SK-N-SH (cell line): ENCODE measurements around the gene SEC14L6.

Source experiments
- CHD2 ChIP-seq: fragments of 150-350 bp; IDR thresholded peaks from 2 replicates; pipeline ENCODE4 v1.6.1; 2018; ENCODE audit warnings: low read length; ENCODE audit not compliant: partially characterized antibody
- EZH2phosphoT487 ChIP-seq: fragments of 200-600 bp; sonication (generic); IDR thresholded peaks from 2 replicates; pipeline ENCODE4 v1.6.1; 2017; ENCODE audit warnings: low read depth, mixed run types, mild to moderate bottlenecking, antibody characterized with exemption, moderate library complexity, borderline replicate concordance
- JUND ChIP-seq: IDR thresholded peaks from 2 replicates; pipeline ENCODE4 v1.4.0; 2012
- POLR2AphosphoS5 ChIP-seq: IDR thresholded peaks from 2 replicates; pipeline ENCODE4 v1.6.1; 2012; ENCODE audit warnings: low read depth, low read length
- RAD21 ChIP-seq: IDR thresholded peaks from 2 replicates; pipeline ENCODE4 v1.6.1; 2012; ENCODE audit warnings: mild to moderate bottlenecking, low read length
- RFX5 ChIP-seq: IDR thresholded peaks from 2 replicates; pipeline ENCODE4 v1.6.1; 2012; ENCODE audit warnings: mild to moderate bottlenecking, improper control_type of control experiment, low read length
- SMC3 ChIP-seq: IDR thresholded peaks from 2 replicates; pipeline ENCODE4 v1.6.1; 2012; ENCODE audit warnings: low read depth, low read length, improper control_type of control experiment
- TF ChIP-seq, protein P1 (sequence below): IDR thresholded peaks from 2 replicates; pipeline ENCODE4 v1.4.0; 2012; ENCODE audit warnings: low read depth
- TF ChIP-seq, protein P2 (sequence below): IDR thresholded peaks from 2 replicates; pipeline ENCODE4 v1.6.1; 2012; ENCODE audit warnings: mild to moderate bottlenecking, low read depth, low read length, moderate library complexity
- TF ChIP-seq, protein P3 (sequence below): fragments of 200-600 bp; sonication (generic); IDR thresholded peaks from 2 replicates; pipeline ENCODE4 v1.6.1; 2017; ENCODE audit warnings: antibody characterized with exemption, mild to moderate bottlenecking, moderate library complexity
- TF ChIP-seq, protein P4 (sequence below): IDR thresholded peaks from 2 replicates; pipeline ENCODE4 v1.4.0; 2012; ENCODE audit warnings: low read depth, borderline replicate concordance
- TF ChIP-seq, protein P5 (sequence below): fragments of 150-350 bp; IDR thresholded peaks from 2 replicates; pipeline ENCODE4 v1.6.1; 2017; ENCODE audit warnings: antibody characterized with exemption, low read length, low read depth, borderline replicate concordance
- TF ChIP-seq, protein P6 (sequence below): IDR thresholded peaks from 2 replicates; pipeline ENCODE4 v1.4.0; 2012; ENCODE audit warnings: low read depth, borderline replicate concordance

DNA sequence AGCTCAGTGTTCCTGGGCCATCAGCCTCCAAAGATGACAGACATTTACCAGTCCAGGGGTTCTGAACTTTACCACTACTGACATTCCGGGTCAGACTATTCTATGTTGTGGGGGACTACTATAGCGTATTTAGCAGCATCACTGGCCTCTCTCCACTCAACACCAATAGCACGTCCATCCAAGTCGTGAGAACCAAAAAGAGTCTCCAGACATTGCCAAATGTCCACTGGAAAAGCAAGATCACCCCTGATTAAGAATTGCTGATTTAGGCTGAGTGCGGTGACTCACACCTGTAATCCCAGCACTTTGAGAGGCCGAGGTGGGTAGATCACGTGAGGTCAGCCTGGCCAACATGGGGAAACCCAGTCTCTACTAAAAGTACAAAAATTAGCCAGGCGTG, 39.9 kb upstream of the SEC14L6 start:
- TF ChIP-seq, protein P1, sequence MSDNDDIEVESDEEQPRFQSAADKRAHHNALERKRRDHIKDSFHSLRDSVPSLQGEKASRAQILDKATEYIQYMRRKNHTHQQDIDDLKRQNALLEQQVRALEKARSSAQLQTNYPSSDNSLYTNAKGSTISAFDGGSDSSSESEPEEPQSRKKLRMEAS, result no peak
- no peak for TF ChIP-seq EZH2phosphoT487
- TF ChIP-seq, protein P2, sequence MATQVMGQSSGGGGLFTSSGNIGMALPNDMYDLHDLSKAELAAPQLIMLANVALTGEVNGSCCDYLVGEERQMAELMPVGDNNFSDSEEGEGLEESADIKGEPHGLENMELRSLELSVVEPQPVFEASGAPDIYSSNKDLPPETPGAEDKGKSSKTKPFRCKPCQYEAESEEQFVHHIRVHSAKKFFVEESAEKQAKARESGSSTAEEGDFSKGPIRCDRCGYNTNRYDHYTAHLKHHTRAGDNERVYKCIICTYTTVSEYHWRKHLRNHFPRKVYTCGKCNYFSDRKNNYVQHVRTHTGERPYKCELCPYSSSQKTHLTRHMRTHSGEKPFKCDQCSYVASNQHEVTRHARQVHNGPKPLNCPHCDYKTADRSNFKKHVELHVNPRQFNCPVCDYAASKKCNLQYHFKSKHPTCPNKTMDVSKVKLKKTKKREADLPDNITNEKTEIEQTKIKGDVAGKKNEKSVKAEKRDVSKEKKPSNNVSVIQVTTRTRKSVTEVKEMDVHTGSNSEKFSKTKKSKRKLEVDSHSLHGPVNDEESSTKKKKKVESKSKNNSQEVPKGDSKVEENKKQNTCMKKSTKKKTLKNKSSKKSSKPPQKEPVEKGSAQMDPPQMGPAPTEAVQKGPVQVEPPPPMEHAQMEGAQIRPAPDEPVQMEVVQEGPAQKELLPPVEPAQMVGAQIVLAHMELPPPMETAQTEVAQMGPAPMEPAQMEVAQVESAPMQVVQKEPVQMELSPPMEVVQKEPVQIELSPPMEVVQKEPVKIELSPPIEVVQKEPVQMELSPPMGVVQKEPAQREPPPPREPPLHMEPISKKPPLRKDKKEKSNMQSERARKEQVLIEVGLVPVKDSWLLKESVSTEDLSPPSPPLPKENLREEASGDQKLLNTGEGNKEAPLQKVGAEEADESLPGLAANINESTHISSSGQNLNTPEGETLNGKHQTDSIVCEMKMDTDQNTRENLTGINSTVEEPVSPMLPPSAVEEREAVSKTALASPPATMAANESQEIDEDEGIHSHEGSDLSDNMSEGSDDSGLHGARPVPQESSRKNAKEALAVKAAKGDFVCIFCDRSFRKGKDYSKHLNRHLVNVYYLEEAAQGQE, result no peak
- no peak for TF ChIP-seq CHD2
- TF ChIP-seq, protein P3, sequence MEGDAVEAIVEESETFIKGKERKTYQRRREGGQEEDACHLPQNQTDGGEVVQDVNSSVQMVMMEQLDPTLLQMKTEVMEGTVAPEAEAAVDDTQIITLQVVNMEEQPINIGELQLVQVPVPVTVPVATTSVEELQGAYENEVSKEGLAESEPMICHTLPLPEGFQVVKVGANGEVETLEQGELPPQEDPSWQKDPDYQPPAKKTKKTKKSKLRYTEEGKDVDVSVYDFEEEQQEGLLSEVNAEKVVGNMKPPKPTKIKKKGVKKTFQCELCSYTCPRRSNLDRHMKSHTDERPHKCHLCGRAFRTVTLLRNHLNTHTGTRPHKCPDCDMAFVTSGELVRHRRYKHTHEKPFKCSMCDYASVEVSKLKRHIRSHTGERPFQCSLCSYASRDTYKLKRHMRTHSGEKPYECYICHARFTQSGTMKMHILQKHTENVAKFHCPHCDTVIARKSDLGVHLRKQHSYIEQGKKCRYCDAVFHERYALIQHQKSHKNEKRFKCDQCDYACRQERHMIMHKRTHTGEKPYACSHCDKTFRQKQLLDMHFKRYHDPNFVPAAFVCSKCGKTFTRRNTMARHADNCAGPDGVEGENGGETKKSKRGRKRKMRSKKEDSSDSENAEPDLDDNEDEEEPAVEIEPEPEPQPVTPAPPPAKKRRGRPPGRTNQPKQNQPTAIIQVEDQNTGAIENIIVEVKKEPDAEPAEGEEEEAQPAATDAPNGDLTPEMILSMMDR, result no peak
- TF ChIP-seq POLR2AphosphoS5, result no peak
- no peak for TF ChIP-seq RAD21
- TF ChIP-seq, protein P4, sequence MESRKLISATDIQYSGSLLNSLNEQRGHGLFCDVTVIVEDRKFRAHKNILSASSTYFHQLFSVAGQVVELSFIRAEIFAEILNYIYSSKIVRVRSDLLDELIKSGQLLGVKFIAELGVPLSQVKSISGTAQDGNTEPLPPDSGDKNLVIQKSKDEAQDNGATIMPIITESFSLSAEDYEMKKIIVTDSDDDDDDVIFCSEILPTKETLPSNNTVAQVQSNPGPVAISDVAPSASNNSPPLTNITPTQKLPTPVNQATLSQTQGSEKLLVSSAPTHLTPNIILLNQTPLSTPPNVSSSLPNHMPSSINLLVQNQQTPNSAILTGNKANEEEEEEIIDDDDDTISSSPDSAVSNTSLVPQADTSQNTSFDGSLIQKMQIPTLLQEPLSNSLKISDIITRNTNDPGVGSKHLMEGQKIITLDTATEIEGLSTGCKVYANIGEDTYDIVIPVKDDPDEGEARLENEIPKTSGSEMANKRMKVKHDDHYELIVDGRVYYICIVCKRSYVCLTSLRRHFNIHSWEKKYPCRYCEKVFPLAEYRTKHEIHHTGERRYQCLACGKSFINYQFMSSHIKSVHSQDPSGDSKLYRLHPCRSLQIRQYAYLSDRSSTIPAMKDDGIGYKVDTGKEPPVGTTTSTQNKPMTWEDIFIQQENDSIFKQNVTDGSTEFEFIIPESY, result no peak
- TF ChIP-seq, protein P5, sequence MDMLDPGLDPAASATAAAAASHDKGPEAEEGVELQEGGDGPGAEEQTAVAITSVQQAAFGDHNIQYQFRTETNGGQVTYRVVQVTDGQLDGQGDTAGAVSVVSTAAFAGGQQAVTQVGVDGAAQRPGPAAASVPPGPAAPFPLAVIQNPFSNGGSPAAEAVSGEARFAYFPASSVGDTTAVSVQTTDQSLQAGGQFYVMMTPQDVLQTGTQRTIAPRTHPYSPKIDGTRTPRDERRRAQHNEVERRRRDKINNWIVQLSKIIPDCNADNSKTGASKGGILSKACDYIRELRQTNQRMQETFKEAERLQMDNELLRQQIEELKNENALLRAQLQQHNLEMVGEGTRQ, result no peak
- TF ChIP-seq, protein P6, sequence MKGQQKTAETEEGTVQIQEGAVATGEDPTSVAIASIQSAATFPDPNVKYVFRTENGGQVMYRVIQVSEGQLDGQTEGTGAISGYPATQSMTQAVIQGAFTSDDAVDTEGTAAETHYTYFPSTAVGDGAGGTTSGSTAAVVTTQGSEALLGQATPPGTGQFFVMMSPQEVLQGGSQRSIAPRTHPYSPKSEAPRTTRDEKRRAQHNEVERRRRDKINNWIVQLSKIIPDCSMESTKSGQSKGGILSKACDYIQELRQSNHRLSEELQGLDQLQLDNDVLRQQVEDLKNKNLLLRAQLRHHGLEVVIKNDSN, result no peak
- TF ChIP-seq RFX5, result no peak
- TF ChIP-seq JUND, result no peak
- TF ChIP-seq SMC3, result no peak
